NCI-H2081 treated with DMSO at 0.1 percent for 48 hours (cell line): ENCODE results near the gene LIMCH1.
A peak's percentile ranks its signal among the peaks of the same experiment; 100 is the strongest.
"Not testable (repeated sequence)": the region's sequence is repeated elsewhere in the genome, so short reads cannot be mapped to it uniquely, and the experiment has no call there.

Experiments
- DNase-seq: peaks from one replicate; lab custom pipeline; 2025; lab: John Stamatoyannopoulos, UW

The LIMCH1 gene, protein sequence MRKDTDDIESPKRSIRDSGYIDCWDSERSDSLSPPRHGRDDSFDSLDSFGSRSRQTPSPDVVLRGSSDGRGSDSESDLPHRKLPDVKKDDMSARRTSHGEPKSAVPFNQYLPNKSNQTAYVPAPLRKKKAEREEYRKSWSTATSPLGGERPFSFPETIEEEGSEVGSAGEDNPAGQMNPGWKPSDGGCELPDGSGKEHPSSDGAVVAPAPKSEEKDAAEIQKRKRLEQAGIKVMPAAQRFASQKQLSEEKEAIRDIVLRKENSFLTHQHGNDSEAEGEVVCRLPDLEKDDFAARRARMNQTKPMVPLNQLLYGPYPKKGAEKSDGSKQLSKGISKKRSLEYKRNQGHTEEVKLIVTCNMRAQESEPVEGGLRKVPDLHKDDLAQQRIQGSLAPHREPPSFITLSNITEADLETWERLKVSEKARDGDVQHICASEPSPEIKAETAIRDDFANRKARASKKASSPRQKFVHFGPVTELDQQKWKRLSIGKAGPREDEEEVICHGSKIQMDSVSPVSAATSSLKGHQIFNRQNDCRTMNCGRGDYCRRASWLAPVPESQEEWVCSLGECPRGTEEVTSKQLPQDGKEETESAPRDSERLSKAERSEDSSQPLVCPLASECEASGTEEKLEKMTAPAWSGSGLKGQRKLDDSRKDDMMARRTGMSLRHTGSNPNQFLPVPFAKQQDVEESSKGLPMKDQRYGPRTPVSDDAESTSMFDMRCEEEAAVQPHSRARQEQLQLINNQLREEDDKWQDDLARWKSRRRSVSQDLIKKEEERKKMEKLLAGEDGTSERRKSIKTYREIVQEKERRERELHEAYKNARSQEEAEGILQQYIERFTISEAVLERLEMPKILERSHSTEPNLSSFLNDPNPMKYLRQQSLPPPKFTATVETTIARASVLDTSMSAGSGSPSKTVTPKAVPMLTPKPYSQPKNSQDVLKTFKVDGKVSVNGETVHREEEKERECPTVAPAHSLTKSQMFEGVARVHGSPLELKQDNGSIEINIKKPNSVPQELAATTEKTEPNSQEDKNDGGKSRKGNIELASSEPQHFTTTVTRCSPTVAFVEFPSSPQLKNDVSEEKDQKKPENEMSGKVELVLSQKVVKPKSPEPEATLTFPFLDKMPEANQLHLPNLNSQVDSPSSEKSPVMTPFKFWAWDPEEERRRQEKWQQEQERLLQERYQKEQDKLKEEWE (N-terminal part only)

DNA sequence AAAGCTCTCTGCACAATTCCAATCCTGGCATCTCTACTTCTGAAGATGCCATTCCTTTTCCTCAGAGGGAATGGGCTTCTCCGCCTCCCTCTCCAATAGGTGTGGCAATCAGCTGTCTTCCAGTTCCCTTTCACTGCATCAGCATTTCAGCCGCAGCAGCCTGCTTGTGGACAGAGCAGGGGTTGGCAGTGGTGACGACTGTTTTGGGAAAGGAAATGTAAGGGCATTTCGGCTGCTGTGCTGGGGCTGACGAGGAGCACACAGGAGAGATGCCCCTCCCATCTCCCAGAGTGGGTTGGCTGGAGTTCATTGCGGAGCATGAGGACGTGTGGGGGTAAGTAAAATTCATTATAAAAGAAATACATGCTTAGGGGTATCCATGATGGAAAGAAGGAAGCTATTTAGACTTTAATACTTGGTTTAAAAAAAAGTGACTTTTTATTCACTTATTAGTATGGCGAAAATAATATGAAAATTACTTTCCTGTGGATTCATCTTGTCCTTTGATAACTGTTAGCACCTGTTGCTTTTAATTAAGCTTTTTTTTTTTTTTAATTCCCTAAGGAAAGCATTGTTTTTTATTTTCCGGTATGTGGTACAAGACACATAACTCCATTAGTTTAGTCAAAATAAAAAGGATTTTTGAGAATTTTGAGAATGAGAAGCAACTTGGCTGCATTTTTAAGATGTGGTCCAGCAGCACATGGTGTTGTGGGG lies at the start of gene LIMCH1:
LIMCH1 (plus strand) TSS at position 141 of the 717 bp plus-strand sequence. CDS start 67,839 bp downstream, outside the sequence.
- DNase-seq, result no peak

DNA sequence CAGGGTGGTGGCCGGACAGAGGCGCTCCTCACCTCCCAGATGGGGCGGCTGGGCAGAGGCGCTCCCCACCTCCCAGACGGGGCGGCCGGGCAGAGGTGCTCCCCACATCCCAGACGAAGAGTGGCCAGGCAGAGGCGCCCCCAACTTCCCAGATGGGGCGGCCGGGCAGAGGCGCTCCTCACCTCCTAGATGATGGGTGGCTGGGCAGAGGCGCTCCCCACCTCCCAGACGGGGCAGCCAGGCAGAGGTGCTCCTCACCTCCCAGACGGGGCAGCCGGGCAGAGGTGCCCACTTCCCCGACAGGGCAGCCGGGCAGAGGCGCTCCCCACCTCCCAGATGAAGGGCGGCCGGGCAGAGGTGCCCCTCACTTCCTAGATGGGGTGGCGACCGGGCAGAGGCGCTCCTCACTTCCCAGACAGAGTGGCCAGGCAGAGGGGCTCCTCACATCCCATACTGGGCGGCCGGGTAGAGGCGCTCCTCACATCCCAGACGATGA lies 46.8 kb upstream of the LIMCH1 start:
- DNase-seq, result not testable (repeated sequence)

DNA sequence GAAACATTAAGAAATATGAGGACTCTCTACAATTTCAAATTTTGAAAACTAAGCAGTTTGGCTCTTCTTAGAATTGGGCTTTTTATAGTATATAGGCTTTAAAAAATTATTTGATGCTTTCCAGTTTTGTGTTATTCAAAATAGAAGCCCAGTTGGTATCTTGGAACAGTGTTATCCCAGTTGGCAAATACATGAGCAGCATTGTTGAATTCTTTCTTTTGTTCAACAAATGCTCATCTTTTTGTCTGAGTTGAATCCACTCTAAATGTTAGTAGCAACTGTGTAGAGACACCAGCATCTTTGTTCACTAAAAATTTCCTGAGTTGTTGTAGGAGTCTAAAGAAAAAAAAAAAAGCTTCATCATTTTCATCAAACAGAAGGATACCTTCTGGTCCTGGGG lies 41.0 kb upstream of the LIMCH1 start:
- DNase-seq, result no peak

DNA sequence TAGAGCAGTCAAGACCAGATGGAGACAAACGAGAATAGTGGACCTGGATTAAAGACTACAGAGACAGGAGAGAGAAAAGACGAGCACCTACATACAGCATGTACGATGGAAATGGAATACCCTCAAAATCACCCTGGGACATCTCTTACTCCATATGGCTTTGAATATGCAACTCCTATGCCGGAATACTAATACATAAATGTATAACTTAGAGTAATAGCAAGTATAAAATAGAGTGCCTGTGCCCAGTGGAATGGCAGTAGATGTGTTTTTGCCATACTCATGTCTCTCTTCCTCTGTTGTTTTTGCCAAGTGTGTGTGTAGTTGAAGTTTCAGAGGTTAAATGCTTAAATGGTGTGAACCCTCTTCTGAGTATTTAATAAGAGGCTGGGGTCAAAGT lies 39.8 kb upstream of the LIMCH1 start:
- no peak for DNase-seq

DNA sequence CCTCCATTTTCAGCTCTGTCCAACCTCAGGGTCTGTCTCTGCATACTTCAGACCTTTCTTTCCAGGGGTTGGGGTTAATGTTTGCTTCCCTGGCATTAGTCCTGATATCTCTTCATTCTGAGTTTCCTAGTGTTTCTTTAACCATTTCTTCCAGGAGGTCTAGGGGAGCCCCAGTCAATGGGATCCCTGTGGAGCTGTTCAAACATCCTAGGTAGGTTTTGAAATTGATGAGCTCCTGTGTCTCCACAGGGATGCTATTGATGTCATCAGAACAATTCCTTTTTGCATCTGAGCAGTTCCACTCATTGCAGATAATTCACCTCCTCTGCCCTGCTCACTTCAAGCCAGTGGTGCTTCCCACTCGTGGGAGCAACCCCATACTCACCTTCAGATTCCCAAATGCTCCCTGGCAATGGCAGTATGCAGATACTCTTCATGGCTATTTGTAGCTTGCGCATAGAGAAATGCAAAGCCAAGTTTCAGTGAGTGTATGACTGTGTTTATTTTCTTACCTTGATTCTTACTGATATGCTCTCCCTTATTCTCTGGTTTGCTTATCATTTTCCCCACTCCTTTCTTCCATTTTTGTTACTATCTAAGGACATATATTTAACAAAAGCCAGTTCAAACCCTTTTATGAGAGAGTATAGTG lies 33.7 kb upstream of the LIMCH1 start:
- no peak for DNase-seq

DNA sequence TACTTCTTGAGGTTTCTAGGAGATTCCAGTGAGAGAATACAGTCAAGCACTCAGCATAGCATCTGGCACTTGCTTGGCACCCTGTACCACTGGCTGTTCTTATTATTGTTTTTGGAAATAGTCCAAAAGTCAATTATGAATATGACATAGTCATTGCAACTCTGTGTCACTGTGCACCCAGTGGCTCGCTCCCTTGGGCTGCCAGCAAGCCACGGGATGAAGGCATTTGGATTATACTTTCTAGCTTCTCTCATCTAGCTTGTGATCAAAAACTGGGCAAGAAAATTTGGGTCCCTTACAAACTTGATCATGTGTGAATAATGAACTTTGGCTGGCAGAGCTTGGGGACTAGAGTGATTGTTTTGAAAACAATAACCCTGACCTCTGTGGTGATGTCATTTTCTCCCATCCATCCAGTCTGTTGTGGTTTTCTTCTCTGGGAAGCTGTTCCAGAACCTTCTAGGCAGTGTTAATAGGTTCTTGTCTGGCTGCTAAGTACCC lies 32.7 kb upstream of the LIMCH1 start:
- peak; percentile 61 for DNase-seq

DNA sequence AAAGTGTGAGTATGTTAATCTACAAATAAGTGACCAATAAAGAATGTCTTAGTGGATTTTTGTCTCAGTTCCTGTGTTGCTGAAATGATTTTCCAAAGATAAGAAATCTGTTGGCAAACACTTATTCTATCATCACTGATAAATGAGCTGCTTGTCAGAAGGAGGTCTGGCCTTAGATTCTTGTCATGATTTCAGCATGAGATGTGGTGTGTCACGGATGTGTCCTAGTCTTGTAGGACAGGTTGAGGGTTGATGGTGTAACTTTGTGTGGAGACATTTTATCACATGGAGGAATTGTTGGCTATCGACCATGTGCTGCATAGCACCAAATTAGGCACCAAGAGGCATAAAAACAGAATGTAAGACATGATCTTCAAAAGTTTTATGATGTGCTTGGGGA lies 31.8 kb upstream of the LIMCH1 start:
- no peak for DNase-seq

DNA sequence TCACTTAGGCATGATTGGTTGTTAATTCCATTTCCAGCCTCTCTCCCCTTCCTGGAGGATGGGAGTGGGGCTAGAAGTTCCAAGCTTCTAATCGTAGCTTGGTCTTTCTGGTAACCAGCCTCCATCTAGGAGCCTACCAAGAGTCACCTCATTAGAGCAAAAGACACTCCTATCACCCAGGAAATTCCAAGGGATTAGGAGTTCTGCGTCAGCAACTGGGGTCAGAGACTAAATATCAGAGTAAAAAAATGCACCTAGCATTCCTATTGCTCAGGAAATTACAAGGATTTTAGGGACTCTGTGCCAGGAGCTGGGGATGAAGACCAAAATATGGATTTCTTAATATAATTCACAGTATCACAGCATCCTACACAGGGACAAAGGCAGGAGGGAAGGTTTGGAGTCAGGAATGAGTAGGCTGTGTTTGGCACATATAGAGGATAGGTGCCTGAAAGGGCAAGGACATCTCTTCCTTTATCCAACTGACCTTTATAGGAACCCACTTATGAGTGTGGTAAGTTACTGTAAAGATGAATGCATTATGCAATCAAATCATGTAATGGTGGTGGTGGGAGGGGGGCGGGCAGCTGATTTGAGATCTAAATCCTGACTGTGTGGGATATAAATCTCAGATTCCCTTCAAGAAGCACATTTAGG lies 30.5 kb upstream of the LIMCH1 start:
- DNase-seq, result no peak

DNA sequence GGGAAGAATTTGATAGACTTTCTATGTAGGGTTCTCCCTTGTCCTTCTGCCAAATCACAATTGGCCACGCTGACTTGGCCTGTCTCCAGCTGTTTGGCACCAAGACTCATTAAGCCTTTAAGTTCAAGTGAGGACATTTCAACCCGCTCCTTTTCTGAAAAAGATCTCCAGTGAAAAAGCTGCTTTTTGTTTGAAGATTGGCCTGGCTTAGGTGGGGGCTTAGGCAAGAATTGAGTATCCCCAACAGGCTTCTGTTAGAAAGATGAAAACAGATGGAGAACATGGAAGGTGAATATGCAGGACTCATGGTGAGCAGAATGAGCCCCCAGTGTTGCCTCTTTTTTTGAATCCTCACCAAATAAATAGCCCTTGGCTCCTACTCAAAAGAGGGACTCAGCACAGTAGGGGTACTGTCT lies 28.5 kb upstream of the LIMCH1 start:
- peak; percentile 7 for DNase-seq

DNA sequence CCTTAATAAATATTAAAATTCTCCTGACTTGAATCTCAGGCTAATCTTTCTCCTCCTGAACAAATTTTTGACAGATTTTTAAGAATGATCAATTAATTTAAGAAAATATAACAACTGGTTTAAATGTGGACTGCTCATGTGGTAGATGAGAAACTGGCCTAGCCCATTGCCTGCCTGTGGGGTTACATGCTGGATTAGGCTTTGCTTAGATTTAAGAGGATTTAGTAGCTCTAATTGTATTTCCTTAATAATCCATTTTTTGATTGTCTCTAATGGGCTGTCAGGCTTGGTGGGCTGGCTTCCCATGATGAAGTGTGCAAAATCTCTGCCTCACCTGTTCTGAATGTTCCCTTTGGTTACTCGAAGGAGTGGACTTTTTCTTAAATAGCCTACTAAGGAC lies 27.8 kb upstream of the LIMCH1 start:
- DNase-seq, result no peak

DNA sequence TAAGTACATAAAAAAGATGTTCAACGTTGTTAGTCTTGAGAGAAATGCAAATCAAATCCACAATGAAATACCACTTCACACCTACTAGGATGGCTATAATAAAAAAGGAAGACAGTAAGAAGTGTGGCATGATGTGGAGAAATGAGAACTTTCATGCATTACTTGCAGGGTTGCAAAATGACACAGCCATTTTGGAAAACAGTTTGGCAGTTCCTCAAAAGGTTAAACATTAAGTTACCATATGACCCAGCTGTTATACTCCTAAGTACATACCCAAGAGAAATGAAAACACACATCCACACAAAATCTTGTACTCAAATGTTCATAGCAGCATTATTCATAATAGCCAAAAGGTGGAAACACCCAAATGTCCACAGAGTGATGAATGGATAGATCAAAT lies 25.8 kb upstream of the LIMCH1 start:
- DNase-seq, result no peak

DNA sequence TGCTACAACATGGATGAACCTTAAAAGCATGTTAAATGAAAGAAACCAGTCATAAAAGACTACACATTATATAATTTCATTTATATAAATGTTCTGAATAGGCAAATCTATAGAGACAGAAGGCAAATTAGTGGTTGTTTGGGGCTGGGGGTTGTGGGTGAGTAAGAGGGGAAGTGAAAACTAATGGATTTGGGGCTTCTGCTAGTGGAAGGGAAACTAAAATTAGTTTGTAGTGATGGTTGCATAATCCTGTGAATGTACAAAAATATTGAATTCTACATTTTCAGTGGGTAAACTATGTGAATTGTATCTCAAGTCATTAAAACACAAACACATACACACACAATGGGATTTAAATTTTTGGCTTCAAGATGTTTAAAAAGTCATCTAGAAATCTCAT lies 25.4 kb upstream of the LIMCH1 start:
- DNase-seq, result no peak

DNA sequence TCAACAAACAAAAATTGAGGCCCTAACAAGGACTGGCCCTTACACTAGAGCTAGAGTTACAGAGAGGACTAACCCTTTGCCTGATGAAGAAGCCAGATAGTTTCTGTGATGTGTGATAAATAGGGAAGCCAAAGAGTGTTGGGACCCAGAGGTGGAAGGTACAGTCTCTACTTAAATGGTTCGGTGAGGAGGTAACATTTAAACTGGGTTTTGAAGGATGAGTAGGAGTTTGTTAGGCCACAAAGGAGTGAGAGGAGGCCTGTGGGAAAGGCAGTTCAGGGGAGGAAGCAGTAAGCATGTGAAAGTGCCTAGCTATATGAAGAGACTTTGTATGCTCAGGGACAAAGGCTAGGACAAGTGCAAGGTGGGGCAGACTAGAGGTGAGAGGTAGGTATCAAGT lies 23.8 kb upstream of the LIMCH1 start:
- DNase-seq, result no peak

DNA sequence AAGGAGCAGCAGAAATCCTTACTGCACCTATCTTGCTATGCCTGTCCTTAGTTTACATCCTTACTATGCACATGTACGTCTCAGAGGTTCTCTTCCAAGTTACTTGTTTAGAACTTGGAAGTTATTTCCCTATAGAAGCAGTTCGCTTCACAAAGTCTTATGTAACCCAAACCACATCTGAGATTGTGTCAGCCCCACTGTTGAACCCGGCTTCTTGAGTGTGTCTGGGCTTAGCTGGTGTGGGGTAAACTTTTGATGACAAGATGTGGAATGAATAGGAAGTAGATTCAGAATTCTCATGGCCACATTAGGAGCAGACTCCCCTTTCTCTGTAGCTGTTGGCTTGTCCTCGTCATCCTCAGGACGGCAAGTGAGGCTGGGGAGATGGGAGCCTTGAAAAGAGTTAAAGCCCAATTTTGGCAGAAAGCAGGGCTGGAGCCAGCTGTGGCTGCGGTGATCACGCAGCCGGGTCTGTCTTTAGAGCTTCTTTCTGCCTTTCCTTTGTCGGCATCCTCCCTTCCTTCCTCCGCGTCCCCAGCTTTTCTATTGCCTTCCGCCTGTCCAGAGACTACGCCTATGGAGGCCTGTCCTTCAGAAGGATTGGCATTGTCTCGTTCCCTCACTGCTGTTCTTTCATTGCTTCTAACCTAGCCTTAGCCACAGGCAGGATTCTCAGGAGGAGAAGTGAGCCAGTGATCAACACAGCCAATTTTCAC lies 23.0 kb upstream of the LIMCH1 start:
- no peak for DNase-seq

DNA sequence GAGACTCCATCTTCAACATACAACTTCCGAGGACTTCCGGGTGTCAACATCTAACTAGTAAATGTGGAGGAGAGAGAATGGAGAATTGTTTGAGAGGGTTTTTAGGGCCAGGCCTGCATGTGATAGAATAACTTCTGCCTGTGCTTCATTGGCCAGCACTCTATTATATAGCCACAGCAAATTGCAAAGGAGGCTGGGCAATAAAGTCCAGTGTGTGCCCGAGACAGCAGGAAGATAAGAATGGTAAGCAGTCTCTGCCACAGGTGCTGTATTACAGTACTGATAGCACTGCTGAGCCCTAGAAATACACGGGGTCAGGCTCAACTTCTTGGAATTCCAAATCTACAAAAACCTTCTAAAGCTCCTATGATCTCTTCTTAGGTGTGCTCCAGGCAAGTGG lies 20.8 kb upstream of the LIMCH1 start:
- no peak for DNase-seq

DNA sequence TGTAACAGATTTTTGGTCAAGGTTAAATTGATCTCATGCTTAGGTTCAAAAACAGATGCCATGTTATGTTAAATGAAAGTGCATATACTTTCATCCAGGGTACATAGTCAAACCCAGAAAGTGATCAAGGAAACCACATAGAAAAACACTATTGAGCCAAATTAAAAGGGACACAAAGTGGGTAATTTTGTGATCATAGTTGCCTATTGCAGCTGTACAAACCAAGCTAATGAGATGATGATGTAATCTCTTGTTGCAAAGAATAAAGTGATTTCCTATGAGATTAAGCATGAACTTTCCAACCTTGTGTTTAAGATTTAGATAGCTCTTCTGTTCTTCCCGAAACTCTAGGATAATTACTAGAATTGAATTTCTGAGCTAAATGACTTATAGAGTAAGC lies 20.2 kb upstream of the LIMCH1 start:
- DNase-seq, result peak; percentile 10

DNA sequence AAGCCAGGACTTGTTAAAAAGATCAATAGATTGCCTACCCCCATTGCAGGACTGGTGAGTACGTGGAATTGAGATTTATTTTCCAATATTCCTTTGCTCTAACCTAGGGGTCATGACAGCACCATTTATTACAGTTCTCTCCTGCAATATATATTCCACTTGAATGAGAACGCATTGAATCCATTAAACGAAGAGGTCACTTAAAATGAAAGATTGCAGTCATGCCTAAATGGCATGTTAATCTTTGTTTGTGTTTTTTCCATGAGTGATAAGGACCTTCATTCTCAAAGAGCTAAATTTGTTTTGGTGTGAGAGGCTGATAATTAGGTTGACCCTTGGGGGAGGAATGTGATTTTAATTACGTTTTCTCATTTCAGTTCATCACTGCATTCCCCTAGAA lies 13.5 kb upstream of the LIMCH1 start:
- no peak for DNase-seq

DNA sequence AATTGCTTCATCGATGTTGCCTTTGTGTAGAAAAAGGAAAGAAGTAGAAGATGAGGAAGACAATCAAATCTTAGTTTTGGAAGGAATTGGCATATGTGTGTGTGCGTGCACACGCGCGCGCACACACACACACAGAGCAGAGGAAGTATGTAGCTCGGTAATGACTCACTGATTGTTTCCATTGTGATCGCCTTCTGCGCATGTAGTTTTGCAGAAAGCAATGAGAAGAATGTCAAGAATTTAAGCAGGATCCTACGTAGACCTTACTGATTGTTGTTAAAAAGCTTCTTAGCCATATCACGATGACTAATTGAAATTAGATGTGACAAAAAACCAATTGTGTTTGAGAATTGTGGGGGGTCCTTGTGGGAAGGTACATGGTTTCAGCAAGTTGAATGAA lies 12.8 kb upstream of the LIMCH1 start:
- DNase-seq, result no peak

DNA sequence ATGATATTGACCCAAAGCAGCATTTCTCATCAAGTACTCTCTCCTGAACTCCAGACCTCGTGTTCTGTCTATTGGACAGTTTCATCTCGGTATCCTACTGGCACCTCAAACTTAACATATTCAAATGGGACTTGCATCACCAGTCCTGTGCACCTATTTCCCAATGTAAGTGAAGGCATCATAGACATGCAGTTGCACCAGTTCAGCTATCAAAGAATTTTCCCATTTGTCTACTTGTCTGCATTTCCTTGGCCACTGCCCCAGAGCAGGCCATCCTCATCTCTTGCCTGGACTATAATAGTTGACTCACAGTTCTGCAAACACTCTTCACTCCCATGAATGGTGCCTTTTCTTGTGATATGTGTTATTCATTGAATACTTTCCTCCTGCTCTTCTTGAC lies 11.3 kb upstream of the LIMCH1 start:
- DNase-seq, result no peak
